A673 (cell line): Measurements from ENCODE around the gene ZBTB26.

Experiments used
- CTCF ChIP-seq: fragments of 300-800, 200-600 bp; sonication (generic); conservative IDR thresholded peaks from 2 replicates; pipeline ENCODE4 v1.5.1; 2017; ENCODE audit warnings: low read depth, mild to moderate bottlenecking, antibody characterized with exemption, low read length, moderate library complexity, mixed read lengths
- EZH2 ChIP-seq: fragments of 200-600 bp; sonication (generic); IDR thresholded peaks from 2 replicates; pipeline ENCODE4 v1.6.1; 2017; ENCODE audit warnings: borderline replicate concordance, low read depth, mild to moderate bottlenecking, mixed read lengths, antibody characterized with exemption, low read length; ENCODE audit not compliant: poor library complexity, severe bottlenecking

GRCh38 chr9:122918310-122918709 is 13.0 kb downstream of the ZBTB26 start:
- TF ChIP-seq CTCF: no peak
- no peak for TF ChIP-seq EZH2
